GM23338 (cell line): Measurements from ENCODE around the gene CDH12. TPM values are rescaled to one million over a fixed set of nuclear protein-coding genes. Genes with fewer than 3 reads are reported as not detected.

Source experiments
- ATAC-seq: fragments of 200-7000 bp; cut with Tn5 transposase; 3 replicates; pipeline ENCODE4 v1.9.1; 2020
- DNase-seq: peaks from one replicate; pipeline ENCODE4 v3.0.0-alpha.2; 2015; ENCODE audit warnings: low spot score
- H2AFZ ChIP-seq: fragments of 200-600 bp; sonication (generic); 2 replicates; pipeline ENCODE4 v1.8.0; 2016; ENCODE audit warnings: antibody characterized with exemption, mild to moderate bottlenecking, moderate library complexity
- H3F3A ChIP-seq: fragments of 200-600 bp; sonication (generic); replicated peaks from 2 replicates; pipeline ENCODE4 v1.8.0; 2017; ENCODE audit warnings: antibody characterized with exemption, mixed run types, low read depth
- H3K27ac ChIP-seq: fragments of 200-600 bp; sonication (generic); 2 replicates; pipeline ENCODE4 v1.6.1; 2016; ENCODE audit warnings: low read depth
- H3K27me3 ChIP-seq: fragments of 200-600 bp; sonication (generic); 2 replicates; pipeline ENCODE4 v1.8.0; 2016; ENCODE audit warnings: mild to moderate bottlenecking, mixed run types, moderate library complexity; ENCODE audit not compliant: insufficient read depth
- H3K36me3 ChIP-seq: fragments of 200-600 bp; sonication (generic); 2 replicates; pipeline ENCODE4 v1.8.0; 2016; ENCODE audit warnings: mild to moderate bottlenecking; ENCODE audit not compliant: insufficient read depth
- H3K4me1 ChIP-seq: fragments of 200-600 bp; sonication (generic); 2 replicates; pipeline ENCODE4 v1.8.0; 2016; ENCODE audit warnings: mild to moderate bottlenecking, moderate library complexity; ENCODE audit not compliant: insufficient read depth
- H3K4me2 ChIP-seq: fragments of 200-600 bp; sonication (generic); 2 replicates; pipeline ENCODE4 v1.7.1; 2017; ENCODE audit warnings: mixed run types
- H3K4me3 ChIP-seq: fragments of 200-600 bp; sonication (generic); 2 replicates; pipeline ENCODE4 v1.6.1; 2016; ENCODE audit warnings: mixed run types
- H3K79me2 ChIP-seq: fragments of 200-600 bp; sonication (generic); replicated peaks from 2 replicates; pipeline ENCODE4 v1.8.0; 2017; ENCODE audit warnings: mild to moderate bottlenecking; ENCODE audit not compliant: insufficient read depth
- H3K9me2 ChIP-seq: fragments of 200-600 bp; sonication (generic); 2 replicates; pipeline ENCODE4 v1.8.0; 2017; ENCODE audit not compliant: insufficient read depth
- H4K20me1 ChIP-seq: fragments of 200-600 bp; sonication (generic); replicated peaks from 2 replicates; pipeline ENCODE4 v1.8.0; 2017; ENCODE audit warnings: mild to moderate bottlenecking; ENCODE audit not compliant: insufficient read depth
- H3K27ac Mint-ChIP-seq: 2 replicates; pipeline ENCODE4 v1.8.0; 2020; ENCODE audit warnings: inconsistent platforms, mild to moderate bottlenecking, moderate library complexity, mixed read lengths
- H3K27me3 Mint-ChIP-seq: 3 replicates; pipeline ENCODE4 v1.8.0; 2022; ENCODE audit warnings: low read depth, mild to moderate bottlenecking, moderate library complexity, mixed read lengths, inconsistent platforms; ENCODE audit not compliant: insufficient read depth, poor library complexity
- H3K36me3 Mint-ChIP-seq: 3 replicates; pipeline ENCODE4 v1.8.0; 2021; ENCODE audit warnings: low read depth, mild to moderate bottlenecking, inconsistent platforms, moderate library complexity, mixed read lengths
- H3K4me1 Mint-ChIP-seq: 3 replicates; pipeline ENCODE4 v1.8.0; 2020; ENCODE audit warnings: mild to moderate bottlenecking, inconsistent platforms, mixed read lengths
- H3K4me3 Mint-ChIP-seq: 3 replicates; pipeline ENCODE4 v1.8.0; 2021; ENCODE audit warnings: moderate library complexity, mild to moderate bottlenecking, inconsistent platforms, mixed read lengths
- H3K9me3 Mint-ChIP-seq: 3 replicates; pipeline ENCODE4 v1.8.0; 2020; ENCODE audit warnings: moderate library complexity, mild to moderate bottlenecking, inconsistent platforms, mixed read lengths
- CREB1 ChIP-seq: fragments of 250-450 bp; sonication (Bioruptor Pico); IDR thresholded peaks from 2 replicates; pipeline ENCODE4 v1.5.0; 2020; ENCODE audit warnings: low read depth, mild to moderate bottlenecking, moderate library complexity
- CTCF ChIP-seq, 2 experiments: fragments of 200-600 bp in 1 of 2; sonication (generic) in 1 of 2; conservative IDR thresholded peaks; 2 replicates each; pipeline versions ENCODE4 v1.5.1 to v1.6.1; 2016 to 2017; ENCODE audit warnings: antibody characterized with exemption in 2 of 2, low read depth in 2 of 2, mild to moderate bottlenecking in 2 of 2, moderate library complexity in 1 of 2
- ETS1 ChIP-seq: IDR thresholded peaks from 2 replicates; pipeline ENCODE4 v1.6.1; 2016; ENCODE audit warnings: antibody characterized with exemption
- EZH2 ChIP-seq: fragments of 200-600 bp; sonication (generic); IDR thresholded peaks from one replicate; pipeline ENCODE4 v1.8.0; 2017; ENCODE audit warnings: antibody characterized with exemption, mild to moderate bottlenecking, low read depth; ENCODE audit not compliant: unreplicated experiment
- EZH2phosphoT487 ChIP-seq: fragments of 200-600 bp; sonication (generic); IDR thresholded peaks from one replicate; pipeline ENCODE4 v1.8.1; 2018; ENCODE audit warnings: antibody characterized with exemption; ENCODE audit not compliant: unreplicated experiment
- JUNB ChIP-seq: IDR thresholded peaks from one replicate; pipeline ENCODE4 v1.6.1; 2016; ENCODE audit warnings: antibody characterized with exemption; ENCODE audit not compliant: unreplicated experiment
- NANOG ChIP-seq: IDR thresholded peaks from 2 replicates; pipeline ENCODE4 v1.6.1; 2016; ENCODE audit warnings: antibody characterized with exemption, borderline replicate concordance
- POLR2AphosphoS5 ChIP-seq: IDR thresholded peaks from 2 replicates; pipeline ENCODE4 v1.6.1; 2016; ENCODE audit warnings: antibody characterized with exemption, low read depth
- REST ChIP-seq: IDR thresholded peaks from one replicate; pipeline ENCODE4 v1.6.1; 2018; ENCODE audit warnings: antibody characterized with exemption; ENCODE audit not compliant: unreplicated experiment
- STAT1 ChIP-seq: IDR thresholded peaks from one replicate; pipeline ENCODE4 v1.6.1; 2016; ENCODE audit warnings: antibody characterized with exemption; ENCODE audit not compliant: unreplicated experiment
- ZNF114 ChIP-seq: fragments of 250-450 bp; sonication (Bioruptor Pico); IDR thresholded peaks from 2 replicates; pipeline ENCODE4 v1.5.0; 2020; ENCODE audit warnings: mild to moderate bottlenecking, moderate library complexity
- ZNF331 ChIP-seq: fragments of 250-450 bp; sonication (Bioruptor Pico); IDR thresholded peaks from 2 replicates; pipeline ENCODE4 v1.5.0; 2020; ENCODE audit warnings: low read depth, mild to moderate bottlenecking, moderate library complexity
- ZNF462 ChIP-seq: fragments of 250-450 bp; sonication (Bioruptor Pico); IDR thresholded peaks from 2 replicates; pipeline ENCODE4 v1.5.0; 2020; ENCODE audit warnings: mild to moderate bottlenecking, moderate library complexity
- polyA plus RNA-seq: library from polyadenylated mRNA; unstranded; fragments of >200 nt; fragmentation: Nextera tagmentation; extraction: Ambion mirVana; gene quantifications from 2 replicates; pipeline ENCODE4 v1.2.1, GENCODE V29; 2016
- total RNA-seq: library from RNA; depleted of rRNA; stranded (reverse); fragments of >200 nt; shearing (Covaris generic); gene quantifications from 2 replicates; pipeline ENCODE4 v1.2.3, GENCODE V29; 2014

Gene CDH12
- total and polyA plus RNA-seq, 2 experiments from 2014 or later = not detected

GRCh38 chr5:22432905-22433304 lies 420.2 kb downstream of the CDH12 start:
- no peaks in the 10 kb centered on the region for H3K79me2 ChIP-seq
- H3K27ac Mint-ChIP-seq = no peak overlapping the region
- no peaks in the 10 kb centered on the region for H3K36me3 ChIP-seq
- no peaks in the 10 kb centered on the region for H3K4me1 ChIP-seq
- H3K4me3 ChIP-seq = no peak overlapping the region
- no peaks in the 10 kb centered on the region for H3K9me3 Mint-ChIP-seq
- no peaks in the 10 kb centered on the region for H3K36me3 Mint-ChIP-seq
- TF ChIP-seq STAT1 (no peak), EZH2 (no peak), ETS1 (no peak), ZNF114 (CRISPR knock-in tag) (no peak), NANOG (no peak), CREB1 (CRISPR knock-in tag) (no peak), ZNF462 (no peak), CTCF (conservative IDR thresholded peaks at IDR 0.05; ENCODE audit: low read depth in 2 of 2) (no peak), REST (no peak), POLR2AphosphoS5 (no peak), ZNF331 (CRISPR knock-in tag) (no peak), JUNB (no peak), EZH2phosphoT487 (no peak)
- DNase-seq (no peak), ATAC-seq (no peak)
- no peaks in the 10 kb centered on the region for H4K20me1 ChIP-seq
- H2AFZ ChIP-seq = no peak overlapping the region
- H3K4me2 ChIP-seq = no peak overlapping the region
- no peaks in the 10 kb centered on the region for H3K4me1 Mint-ChIP-seq
- H3F3A ChIP-seq = no peaks in the 10 kb centered on the region
- no peaks in the 10 kb centered on the region for H3K27me3 ChIP-seq
- H3K9me2 ChIP-seq = no peaks in the 10 kb centered on the region
- H3K27me3 Mint-ChIP-seq = no peaks in the 10 kb centered on the region
- no peak overlapping the region for H3K27ac ChIP-seq
- no peak overlapping the region for H3K4me3 Mint-ChIP-seq
